AG10803 (cell line): ENCODE data around the gene SKP1.
A peak's percentile ranks its signal among the peaks of the same experiment; 100 is the strongest.

Source experiments
- DNase-seq: peaks from one replicate; pipeline ENCODE4 v3.0.0; 2010; ENCODE audit warnings: low read depth
- H3K4me3 ChIP-seq: 2 replicates; pipeline ENCODE4 v1.5.1; 2011; ENCODE audit warnings: mild to moderate bottlenecking, low read length, control low read depth
- TF ChIP-seq, protein P1 (sequence below): conservative IDR thresholded peaks from 2 replicates; pipeline ENCODE4 v1.5.1; 2011; ENCODE audit warnings: mild to moderate bottlenecking, low read length, control low read depth, inconsistent platforms

The SKP1 gene

DNA sequence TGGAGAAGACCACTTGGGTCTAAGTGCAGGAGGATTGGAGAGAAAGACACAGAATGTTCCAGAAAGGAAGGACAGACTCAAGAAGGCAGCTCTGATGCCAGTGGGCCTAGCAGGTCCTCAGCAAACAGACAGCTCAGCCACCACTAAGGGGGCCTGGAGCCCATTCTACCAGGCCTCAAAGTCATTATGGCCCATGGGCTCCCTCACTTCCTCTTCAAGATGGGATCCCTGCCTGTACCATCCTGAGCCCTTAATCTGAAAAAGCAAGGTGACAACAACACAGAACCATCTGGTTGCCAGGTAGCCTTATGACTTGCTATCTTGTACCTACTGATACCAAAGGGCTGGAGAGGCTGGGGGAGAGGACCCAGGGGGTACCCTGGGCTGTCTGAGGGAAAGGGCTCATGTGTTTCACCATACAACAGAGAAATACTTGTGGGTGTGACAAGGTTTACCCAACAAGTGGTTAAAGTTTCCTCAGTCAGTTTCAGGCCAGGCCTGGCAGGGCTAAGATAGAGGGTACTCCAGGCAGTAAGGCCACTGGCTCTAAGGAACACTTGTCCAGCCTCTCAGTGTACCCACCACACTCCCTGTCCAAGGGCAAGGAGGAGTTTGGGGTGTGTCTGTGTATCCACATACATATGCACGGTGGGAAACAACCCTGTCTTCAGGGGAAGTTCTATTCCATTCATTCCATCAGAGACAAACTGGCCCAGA is 31.6 kb downstream of the SKP1 start:
- H3K4me3 ChIP-seq = no peak overlapping the region
- DNase-seq = no peak
- TF ChIP-seq, protein P1, sequence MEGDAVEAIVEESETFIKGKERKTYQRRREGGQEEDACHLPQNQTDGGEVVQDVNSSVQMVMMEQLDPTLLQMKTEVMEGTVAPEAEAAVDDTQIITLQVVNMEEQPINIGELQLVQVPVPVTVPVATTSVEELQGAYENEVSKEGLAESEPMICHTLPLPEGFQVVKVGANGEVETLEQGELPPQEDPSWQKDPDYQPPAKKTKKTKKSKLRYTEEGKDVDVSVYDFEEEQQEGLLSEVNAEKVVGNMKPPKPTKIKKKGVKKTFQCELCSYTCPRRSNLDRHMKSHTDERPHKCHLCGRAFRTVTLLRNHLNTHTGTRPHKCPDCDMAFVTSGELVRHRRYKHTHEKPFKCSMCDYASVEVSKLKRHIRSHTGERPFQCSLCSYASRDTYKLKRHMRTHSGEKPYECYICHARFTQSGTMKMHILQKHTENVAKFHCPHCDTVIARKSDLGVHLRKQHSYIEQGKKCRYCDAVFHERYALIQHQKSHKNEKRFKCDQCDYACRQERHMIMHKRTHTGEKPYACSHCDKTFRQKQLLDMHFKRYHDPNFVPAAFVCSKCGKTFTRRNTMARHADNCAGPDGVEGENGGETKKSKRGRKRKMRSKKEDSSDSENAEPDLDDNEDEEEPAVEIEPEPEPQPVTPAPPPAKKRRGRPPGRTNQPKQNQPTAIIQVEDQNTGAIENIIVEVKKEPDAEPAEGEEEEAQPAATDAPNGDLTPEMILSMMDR = no peak

DNA sequence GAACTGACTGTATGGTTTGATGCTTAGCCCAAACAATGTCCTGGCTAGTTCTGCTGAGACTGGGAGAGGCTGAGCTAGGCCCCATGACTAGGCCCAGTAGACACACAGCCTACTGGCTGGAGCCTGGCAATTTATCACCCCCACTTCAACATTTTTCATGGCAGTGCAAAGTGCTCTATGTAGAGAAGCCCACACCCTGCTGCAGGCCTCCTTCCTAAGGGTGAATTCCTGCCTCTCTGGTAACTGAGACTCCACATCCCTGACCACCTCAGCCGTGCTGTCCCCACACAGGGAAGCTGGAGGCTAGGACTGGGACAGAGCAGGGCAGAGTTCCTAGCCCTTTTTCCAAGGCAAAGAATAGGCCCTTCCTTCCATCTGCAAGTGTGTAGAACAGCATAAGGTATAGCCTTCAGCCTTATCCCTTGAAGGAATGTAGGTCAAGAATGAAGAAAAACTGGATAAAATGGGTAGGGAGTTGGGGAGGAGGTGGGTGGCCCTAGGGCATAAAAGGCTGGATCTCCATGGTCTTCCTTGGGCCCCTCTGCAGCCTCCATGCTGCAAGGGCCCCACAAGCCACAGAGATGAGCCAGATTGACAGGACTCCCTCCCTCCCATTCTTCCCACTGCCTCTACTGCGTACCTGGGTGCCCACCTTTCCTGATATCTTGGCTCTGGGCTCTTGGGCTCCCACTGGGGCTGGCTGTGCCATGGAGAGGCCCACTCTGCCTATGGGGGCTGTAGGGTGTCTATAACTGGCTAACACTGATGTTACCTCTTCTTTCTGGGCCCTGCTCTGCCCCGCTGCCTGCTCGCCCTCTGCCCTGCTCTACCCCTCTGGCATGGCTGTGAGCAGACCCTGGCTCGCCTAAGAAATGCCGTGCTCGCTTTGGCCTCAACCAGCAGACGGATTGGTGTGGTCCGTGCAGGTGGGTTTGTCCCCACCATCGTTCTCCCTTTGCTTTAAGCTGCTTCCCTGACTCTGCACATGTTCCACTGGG is 32.5 kb downstream of the SKP1 start:
- H3K4me3 ChIP-seq = no peak overlapping the region
- TF ChIP-seq, protein P1 = no peak
- DNase-seq = no peak

DNA sequence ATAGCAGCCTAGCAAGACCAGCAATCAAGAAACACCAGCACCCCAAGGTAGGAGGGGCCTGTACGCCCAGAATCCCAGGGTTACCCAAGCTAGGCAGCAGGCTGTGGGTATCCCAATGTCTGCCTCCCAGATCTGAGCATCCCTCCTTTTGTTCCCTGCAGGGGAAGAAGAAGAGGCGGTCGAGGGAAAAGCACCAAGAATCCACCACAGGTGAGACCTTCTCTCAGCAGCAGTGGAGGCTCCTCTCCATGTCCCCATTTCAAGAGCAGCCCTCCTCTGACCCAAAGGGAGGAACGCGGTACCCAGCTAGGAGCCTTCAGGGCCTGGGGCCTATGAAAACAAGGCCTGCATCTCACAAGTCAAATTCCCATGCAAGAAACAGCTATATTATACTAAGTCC is 33.3 kb downstream of the SKP1 start:
- no peak for DNase-seq
- TF ChIP-seq, protein P1 = no peak
- H3K4me3 ChIP-seq = no peak overlapping the region

DNA sequence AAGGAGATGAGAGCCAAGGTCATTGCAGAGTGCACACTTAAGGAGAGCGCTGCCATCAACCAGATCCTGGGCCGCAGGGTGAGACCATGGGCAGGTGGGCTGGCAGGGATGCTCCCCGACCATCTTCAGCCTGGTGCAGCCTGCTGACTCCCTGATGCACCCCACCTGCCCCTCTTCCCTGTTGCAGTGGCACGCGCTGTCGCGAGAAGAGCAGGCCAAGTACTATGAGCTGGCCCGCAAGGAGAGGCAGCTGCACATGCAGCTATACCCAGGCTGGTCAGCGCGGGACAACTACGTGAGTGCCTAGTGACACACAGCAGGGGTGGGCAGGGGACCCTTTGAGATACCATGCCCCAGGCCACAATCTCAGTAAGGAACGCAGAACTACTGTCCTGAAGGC is 33.9 kb downstream of the SKP1 start:
- H3K4me3 ChIP-seq = no peak overlapping the region
- no peak for DNase-seq
- TF ChIP-seq, protein P1 = no peak

DNA sequence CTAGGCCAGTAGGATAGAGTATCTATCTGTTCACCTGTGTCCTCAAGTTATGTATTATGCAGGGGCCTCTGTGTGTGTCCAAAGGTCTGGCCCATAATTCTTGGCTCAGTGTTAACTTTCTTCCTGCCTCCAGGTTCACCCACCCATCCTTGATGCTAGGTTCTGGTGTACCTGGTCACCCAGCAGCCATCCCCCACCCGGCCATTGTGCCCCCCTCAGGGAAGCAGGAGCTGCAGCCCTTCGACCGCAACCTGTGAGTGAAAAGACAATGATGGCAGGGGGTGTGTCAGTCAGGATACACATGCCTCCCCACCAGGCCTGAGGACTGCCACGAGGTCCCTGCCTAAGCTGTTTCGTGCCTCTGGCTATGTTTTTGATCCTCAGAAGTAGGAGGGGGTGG is 34.7 kb downstream of the SKP1 start:
- no peak for DNase-seq
- H3K4me3 ChIP-seq = no peak overlapping the region
- TF ChIP-seq, protein P1 = no peak

DNA sequence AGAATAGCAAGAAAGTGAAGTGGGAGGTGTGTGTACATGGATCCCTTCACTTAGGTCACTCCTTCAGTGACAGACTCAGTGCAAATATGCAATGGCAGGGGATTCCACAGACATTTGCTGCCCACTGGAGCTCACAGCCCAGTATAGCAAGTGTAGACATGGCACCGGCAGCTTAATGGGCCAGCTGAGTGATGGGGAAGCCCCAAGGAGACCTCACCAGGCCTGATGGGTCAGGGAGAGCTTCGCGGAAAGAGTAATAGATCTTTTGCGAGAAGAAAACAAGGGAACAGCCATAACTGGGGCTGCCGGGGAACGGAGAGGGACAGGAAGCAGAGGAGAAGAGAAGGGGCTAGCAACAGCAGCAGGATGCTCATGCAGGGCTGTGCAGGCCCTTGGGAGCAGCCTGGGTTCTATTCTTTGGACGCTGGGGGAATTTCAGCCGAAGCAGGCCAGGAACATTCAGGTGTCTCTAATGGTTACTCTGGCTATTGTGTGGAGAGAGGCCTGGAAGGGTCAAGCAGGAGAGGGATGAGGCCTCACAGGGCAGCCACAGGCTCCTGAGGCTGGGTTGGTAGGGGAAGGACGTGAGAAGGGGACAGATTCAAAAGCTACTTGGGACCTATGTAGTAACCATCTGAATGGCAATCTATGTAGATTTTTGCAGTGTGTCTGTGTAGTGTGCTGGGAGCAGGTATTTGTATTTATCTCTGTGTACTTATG is 35.3 kb downstream of the SKP1 start:
- no peak for DNase-seq
- no peak overlapping the region for H3K4me3 ChIP-seq
- TF ChIP-seq, protein P1 = peak; percentile 36
